Stimulated activated CD8-positive, alpha-beta memory T cell treated with anti-CD3 and anti-CD28 coated beads, Interleukin-7, amount 100 ng/mL, for 4 hours (primary cell): ENCODE results near the gene MYO1D.
"Not testable (repeated sequence)": the region's sequence is repeated elsewhere in the genome, so short reads cannot be mapped to it uniquely, and the experiment has no call there.

Source experiments
- DNase-seq, 2 donors: peaks; one replicate each; pipeline ENCODE4 v3.0.0-alpha.2; 2020; ENCODE audit warnings: low read depth in 2 of 2

The MYO1D gene

GRCh38 chr17:32461498-32461852 is 415.4 kb downstream of the MYO1D start:
- DNase-seq, result no peak

- no peak for DNase-seq
These were observed 416.9 kb downstream of the MYO1D start for GRCh38 chr17:32460054-32460453.

- DNase-seq, result no peak
These were observed 418.6 kb downstream of the MYO1D start for GRCh38 chr17:32458371-32458770.

GRCh38 chr17:32453370-32453769 is 423.6 kb downstream of the MYO1D start:
- DNase-seq, result no peak

GRCh38 chr17:32452281-32452680 is 424.6 kb downstream of the MYO1D start:
- DNase-seq, result no peak

GRCh38 chr17:32451879-32452278 is 425.0 kb downstream of the MYO1D start:
- DNase-seq, result no peak

- not testable (repeated sequence) for DNase-seq
These were observed 426.5 kb downstream of the MYO1D start for GRCh38 chr17:32450379-32450778.

GRCh38 chr17:32449963-32450362 is 427.0 kb downstream of the MYO1D start:
- DNase-seq, result no peak

- DNase-seq, result no peak
These were observed 430.0 kb downstream of the MYO1D start for GRCh38 chr17:32446949-32447348.

- DNase-seq, result no peak
These were observed 431.0 kb downstream of the MYO1D start for GRCh38 chr17:32445971-32446370.

- no peak for DNase-seq
These were observed 431.4 kb downstream of the MYO1D start for GRCh38 chr17:32445497-32445896.

GRCh38 chr17:32445074-32445415 is 431.9 kb downstream of the MYO1D start:
- peak; percentile 15 to 46 for DNase-seq

- DNase-seq, result peak; percentile 97 to 99
These were observed 432.4 kb downstream of the MYO1D start, which contains the start of gene PSMD11 for GRCh38 chr17:32444301-32445073. PSMD11 (plus strand) TSS chr17:32444510; CDS start chr17:32444524, 14 bp downstream.

- no peak for DNase-seq
These were observed 433.1 kb downstream of the MYO1D start for GRCh38 chr17:32443827-32444300.
